ENCODE data around the gene ERVH48-1. TPM values are rescaled to one million over a fixed set of nuclear protein-coding genes. Genes with fewer than 3 reads are reported as not detected.
"Not testable (repeated sequence)": the region's sequence is repeated elsewhere in the genome, so short reads cannot be mapped to it uniquely, and the experiment has no call there.

ERVH48-1 gene
- total RNA-seq (2014; rRNA removed; shearing (Covaris generic)), result not detected in 2 replicates
- not detected in 2 replicates for polyA plus RNA-seq (2015; cell fraction: cytosol; rRNA removed)
- polyA plus RNA-seq (2015; cell fraction: nucleus; rRNA removed), result not detected in 2 replicates

DNA sequence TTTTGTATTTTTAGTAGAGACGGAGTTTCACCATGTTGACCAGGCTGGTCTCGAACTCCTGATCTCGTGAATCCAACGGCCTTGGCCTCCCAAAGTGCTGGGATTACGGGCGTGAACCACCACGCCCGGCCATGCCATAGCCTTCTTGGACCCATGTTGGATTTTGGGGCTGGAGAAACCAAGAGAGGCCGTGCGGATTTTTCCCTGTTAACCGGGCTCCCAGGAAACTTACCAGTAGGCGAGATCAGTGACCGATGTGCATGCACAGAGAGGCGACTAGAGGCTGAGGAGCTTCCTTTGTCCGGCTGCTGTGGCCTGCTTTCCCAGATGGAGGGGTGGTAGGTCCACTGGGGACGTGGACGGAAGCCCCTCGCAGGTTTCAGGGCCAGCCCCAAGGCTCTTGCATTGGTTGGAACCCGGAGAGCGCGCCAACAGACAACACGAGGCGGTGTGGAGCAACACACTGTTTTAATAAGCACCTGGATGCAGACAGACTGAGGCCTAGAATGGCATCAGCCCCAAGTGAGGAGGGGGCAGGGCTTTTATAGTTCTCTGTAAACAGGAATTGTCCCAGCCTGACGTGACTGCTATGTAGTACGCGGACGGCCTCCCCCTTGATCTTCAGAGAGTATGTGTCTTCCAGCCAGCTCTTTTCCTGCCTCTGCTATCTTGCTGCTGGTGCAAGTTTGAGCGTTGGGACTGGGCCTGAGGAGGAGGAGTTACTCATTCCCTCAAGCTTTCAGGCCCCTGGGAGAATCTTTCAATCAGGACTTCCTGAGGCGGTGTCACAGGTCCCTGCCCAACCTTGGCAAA, at the start of gene ERVH48-1:
Gene ERVH48-1, minus strand, starts transcription at position 517 of the 813 bp plus-strand sequence. CDS start 6,624 bp downstream, outside the sequence.
- in situ Hi-C loops (cut with HindIII; ENCODE audit: low pct_unique_long_range_greater_than_20kb, low sequenced_read_pairs), result no loop called here
- no peak for DNase-seq (ENCODE audit: low read depth, low spot score)

- in situ Hi-C loops (cut with HindIII; ENCODE audit: low pct_unique_long_range_greater_than_20kb, low sequenced_read_pairs), result no loop called here
- DNase-seq (ENCODE audit: low read depth, low spot score), result peak; percentile 96
Measured at GRCh38 chr21:42973991-42974831, 48.8 kb upstream of the ERVH48-1 start, which contains the start of gene PKNOX1. TSS of gene PKNOX1 (plus strand) at chr21:42974562. CDS start at chr21:43004382, 29,820 bp downstream.

DNA sequence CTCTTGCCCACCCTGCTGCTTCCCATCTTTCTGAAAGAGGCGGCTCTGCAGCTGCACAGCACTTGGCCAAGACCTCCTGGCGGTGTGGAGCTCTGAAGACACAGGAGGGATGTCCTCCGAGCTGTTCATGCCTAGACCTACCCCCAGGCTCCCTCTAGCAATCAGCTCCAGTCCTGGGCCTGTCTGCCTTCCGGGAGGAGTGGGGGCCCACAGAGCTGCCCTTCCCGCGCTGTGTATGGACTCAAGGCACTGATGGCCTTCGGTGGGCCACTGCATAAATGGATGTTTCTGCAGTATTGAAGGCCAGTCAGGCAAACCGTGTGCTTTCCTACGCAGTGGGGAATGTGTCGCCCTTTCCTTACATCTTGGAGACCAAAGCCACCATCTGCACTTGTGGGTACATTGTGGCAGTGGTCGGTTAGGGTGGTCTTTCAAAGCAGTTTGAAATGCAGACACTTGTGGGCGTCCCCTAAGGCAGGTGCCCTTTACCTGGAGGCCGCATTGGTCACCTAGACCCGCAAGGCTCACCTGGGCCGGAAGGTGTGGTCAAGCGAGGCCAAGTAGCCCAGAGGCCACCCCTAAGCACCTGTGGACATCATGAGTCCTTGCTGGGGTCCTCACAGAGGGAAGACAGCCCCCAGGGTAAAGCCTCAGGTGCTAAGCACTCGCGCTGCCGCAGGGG, 48.0 kb upstream of the ERVH48-1 start:
- in situ Hi-C loops (cut with HindIII; ENCODE audit: low pct_unique_long_range_greater_than_20kb, low sequenced_read_pairs), result no loop called here
- DNase-seq (ENCODE audit: low read depth, low spot score), result no peak

- in situ Hi-C loops (cut with HindIII; ENCODE audit: low pct_unique_long_range_greater_than_20kb, low sequenced_read_pairs), result no loop called here
- no peak for DNase-seq (ENCODE audit: low read depth, low spot score)
Measured at GRCh38 chr21:42971897-42972275, 46.5 kb upstream of the ERVH48-1 start.

GRCh38 chr21:42970946-42971653, 45.7 kb upstream of the ERVH48-1 start:
- in situ Hi-C loops (cut with HindIII; ENCODE audit: low pct_unique_long_range_greater_than_20kb, low sequenced_read_pairs), result no loop called here

GRCh38 chr21:42969193-42969600, 43.8 kb upstream of the ERVH48-1 start:
- in situ Hi-C loops (cut with HindIII; ENCODE audit: low pct_unique_long_range_greater_than_20kb, low sequenced_read_pairs), result no loop called here
- DNase-seq (ENCODE audit: low read depth, low spot score), result no peak

More at GRCh38 chr21:42970946-42971653, 45.7 kb upstream of the ERVH48-1 start:
- no peak for DNase-seq (ENCODE audit: low read depth, low spot score)

DNA sequence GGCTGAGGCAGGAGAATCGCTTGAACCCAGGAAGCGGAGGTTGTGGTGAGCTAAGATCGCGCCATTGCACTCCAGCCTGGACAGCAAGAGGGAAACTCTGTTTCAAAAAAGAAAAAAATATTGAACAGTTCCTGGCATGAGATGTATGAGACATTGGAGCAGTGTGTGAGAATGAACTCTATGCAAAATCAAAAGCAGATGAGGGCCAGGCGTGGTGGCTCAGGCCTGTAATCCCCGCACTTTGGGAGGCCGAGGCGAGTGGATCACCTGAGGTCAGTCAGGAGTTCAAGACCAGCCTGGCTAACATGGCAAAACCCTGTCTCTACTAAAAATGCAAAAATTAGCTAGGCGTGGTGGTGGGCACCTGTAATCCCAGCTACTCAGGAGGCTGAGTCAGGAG, 42.2 kb upstream of the ERVH48-1 start:
- in situ Hi-C loops (cut with HindIII; ENCODE audit: low pct_unique_long_range_greater_than_20kb, low sequenced_read_pairs); DNase-seq (ENCODE audit: low read depth, low spot score): not testable (repeated sequence)

DNA sequence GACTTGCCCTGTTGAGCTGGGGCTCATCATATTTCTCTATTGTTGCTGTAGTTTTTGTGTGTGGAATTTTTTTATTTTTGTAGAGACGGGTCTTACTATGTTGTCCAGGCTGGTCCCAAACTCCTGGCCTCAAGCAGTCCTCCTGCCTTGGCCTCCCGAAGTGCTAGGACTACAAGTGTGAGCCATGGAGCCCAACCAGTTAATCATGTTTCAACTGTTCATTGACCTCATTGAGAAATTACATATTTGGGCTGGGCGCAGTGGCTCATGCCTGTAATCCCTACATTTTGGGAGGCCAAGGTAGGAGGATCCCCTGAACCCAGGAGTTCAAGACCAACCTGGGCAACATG, 39.8 kb upstream of the ERVH48-1 start:
- no peak for DNase-seq (ENCODE audit: low read depth, low spot score)
- in situ Hi-C loops (cut with HindIII; ENCODE audit: low pct_unique_long_range_greater_than_20kb, low sequenced_read_pairs), result no loop called here

DNA sequence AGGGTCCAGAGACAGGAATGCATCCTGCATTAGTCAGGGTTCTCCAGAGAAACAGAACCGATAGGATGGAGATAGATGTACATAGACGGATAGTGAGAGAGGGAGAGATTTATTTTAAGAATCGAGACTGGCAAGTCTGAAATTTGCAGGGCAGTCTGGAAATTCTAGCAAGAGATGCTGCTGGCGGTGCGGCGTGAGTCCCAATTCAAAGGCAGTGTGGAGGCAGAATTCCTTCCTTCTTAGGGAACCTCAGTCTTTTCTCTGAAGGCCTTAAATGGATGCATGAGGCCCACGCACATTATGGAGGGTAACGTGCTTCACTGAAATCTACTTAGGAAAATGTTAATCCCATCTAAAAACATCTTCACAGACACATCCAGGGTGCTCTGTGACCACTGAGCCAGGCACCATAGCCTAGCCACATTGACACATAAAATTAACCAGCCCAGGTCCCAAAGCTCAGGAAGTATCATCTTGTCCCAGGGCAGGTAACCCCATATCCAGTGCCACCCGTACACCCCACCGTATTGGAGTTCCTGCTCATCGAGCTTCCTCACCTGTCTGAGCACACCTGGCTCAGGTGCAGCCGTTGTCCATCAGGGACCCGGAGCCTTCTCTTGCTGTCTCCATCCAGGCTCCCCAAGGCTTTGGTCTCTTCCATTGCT, 39.2 kb upstream of the ERVH48-1 start:
- no peak for DNase-seq (ENCODE audit: low read depth, low spot score)
- in situ Hi-C loops (cut with HindIII; ENCODE audit: low pct_unique_long_range_greater_than_20kb, low sequenced_read_pairs), result no loop called here

- DNase-seq (ENCODE audit: low read depth, low spot score), result no peak
- in situ Hi-C loops (cut with HindIII; ENCODE audit: low pct_unique_long_range_greater_than_20kb, low sequenced_read_pairs), result no loop called here
Measured at GRCh38 chr21:42964086-42964485, 38.7 kb upstream of the ERVH48-1 start.

DNA sequence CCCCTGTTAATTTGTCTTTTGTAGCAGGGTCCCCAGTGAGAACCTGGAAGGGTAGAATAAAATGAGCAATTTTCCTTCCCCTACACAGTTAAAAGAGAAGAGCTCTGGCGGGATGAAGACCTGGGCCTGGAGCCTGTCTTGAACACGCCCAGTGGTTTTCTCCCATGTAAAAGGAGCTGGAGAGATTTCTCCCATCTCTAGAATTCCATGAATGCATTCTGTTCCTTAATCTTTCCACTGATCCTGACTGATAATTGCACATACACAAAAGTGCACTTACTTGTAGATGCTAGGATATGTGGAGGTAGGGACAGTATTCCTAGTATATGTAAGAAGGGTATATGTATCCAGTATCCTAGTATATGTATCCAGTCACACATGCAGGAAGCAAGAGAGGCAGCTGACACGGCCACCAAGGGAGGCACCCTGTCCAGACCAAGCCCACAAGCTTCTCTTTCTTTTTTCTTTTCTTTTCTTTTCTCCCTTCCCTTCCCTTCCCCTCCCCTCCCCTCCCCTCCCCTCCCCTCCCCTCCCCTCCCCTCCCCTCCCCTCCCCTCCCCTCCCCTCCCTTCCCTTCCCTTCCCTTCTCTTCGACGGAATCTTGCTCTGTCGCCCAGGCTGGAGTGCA, 37.1 kb upstream of the ERVH48-1 start:
- in situ Hi-C loops (cut with HindIII; ENCODE audit: low pct_unique_long_range_greater_than_20kb, low sequenced_read_pairs), result no loop called here
- DNase-seq (ENCODE audit: low read depth, low spot score), result no peak

DNA sequence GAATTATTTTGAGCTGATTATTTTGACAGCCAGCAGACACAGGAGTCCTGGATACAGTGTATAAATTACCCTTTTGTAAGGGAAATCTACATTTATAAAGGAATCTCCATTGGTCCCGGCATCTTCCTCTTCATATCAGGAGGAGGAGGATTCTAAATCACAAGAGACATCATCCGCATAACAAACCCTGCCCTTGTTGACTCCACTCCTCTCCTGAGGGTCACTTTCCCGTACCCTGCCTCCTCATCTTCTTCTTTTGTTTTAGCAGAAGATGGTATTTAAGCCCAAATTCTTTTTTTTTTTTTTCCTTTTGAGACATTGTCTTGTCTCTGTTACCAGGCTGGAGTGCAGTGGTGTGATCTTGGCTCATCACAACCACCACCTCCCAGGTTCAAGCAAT, 34.3 kb upstream of the ERVH48-1 start:
- in situ Hi-C loops (cut with HindIII; ENCODE audit: low pct_unique_long_range_greater_than_20kb, low sequenced_read_pairs), result no loop called here
- no peak for DNase-seq (ENCODE audit: low read depth, low spot score)

DNA sequence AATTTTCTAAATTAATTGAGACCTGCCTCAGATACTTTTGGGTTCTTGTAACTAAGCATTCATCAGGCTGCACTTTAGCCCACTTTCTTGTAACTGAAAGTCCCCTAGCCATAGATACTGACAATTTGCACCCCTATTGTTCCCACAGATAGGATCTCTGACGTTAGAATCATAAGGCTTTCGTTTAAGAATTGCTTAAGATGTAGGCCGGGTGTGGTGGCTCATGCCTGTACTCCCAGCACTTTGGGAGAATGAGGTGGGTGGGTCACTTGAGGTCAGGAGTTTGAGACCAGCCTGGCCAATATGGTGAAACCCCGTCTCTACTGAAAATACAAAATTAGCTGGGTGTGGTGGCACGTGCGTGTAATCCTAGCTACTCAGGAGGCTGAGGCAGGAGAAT, 32.7 kb upstream of the ERVH48-1 start:
- DNase-seq (ENCODE audit: low read depth, low spot score); in situ Hi-C loops (cut with HindIII; ENCODE audit: low pct_unique_long_range_greater_than_20kb, low sequenced_read_pairs): not testable (repeated sequence)

- no peak for DNase-seq (ENCODE audit: low read depth, low spot score)
Measured at GRCh38 chr21:42956824-42957630, 31.6 kb upstream of the ERVH48-1 start.

DNA sequence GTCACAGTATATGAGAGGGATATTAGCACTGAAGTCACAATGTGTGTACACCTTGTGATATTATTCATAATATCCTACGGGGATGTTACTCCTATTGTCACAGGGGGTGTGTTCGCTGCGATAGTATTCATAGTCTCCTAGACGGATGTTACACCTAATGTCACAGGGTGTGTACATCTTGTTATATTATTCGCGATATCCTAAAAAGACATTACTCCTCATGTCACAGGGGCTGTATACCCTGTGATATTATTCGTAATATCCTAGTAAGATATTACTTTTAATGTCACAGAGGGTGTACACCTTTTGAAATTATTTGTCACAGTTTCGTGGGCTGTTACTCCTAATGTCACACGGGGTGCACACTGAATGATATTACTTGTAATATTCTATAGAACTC, 25.8 kb upstream of the ERVH48-1 start:
- in situ Hi-C loops (cut with HindIII; ENCODE audit: low pct_unique_long_range_greater_than_20kb, low sequenced_read_pairs); DNase-seq (ENCODE audit: low read depth, low spot score): not testable (repeated sequence)

More at GRCh38 chr21:42956824-42957630, 31.6 kb upstream of the ERVH48-1 start:
- in situ Hi-C loops (cut with HindIII; ENCODE audit: low pct_unique_long_range_greater_than_20kb, low sequenced_read_pairs), result no loop called here

Data from SK-MEL-5 (cell line).